H9 (cell line): ENCODE data around the gene LAMC2. TPM values are rescaled to one million over a fixed set of nuclear protein-coding genes. Genes with fewer than 3 reads are reported as not detected.

Experiments
- DNase-seq: peaks from one replicate; pipeline ENCODE4 v3.0.0-alpha.2; 2017
- H2AFZ ChIP-seq: one replicate; pipeline ENCODE4 v1.6.1; 2013; ENCODE audit warnings: mild to moderate bottlenecking, low read length, control low read depth, moderate library complexity
- H2AK5ac ChIP-seq: 2 replicates; pipeline ENCODE4 v1.6.1; 2013; ENCODE audit warnings: low read length, control low read depth, mixed read lengths; ENCODE audit not compliant: insufficient read length
- H2BK120ac ChIP-seq: one replicate; pipeline ENCODE4 v1.6.1; 2013; ENCODE audit warnings: low read depth, mild to moderate bottlenecking, low read length, control low read depth, inconsistent platforms; ENCODE audit not compliant: poor library complexity, severe bottlenecking
- H2BK12ac ChIP-seq: 2 replicates; pipeline ENCODE4 v1.6.1; 2013; ENCODE audit warnings: low read length, control low read depth, mixed read lengths, low read depth; ENCODE audit not compliant: insufficient read length
- H2BK15ac ChIP-seq: 2 replicates; pipeline ENCODE4 v1.6.1; 2013; ENCODE audit warnings: low read depth, low read length, control low read depth
- H2BK20ac ChIP-seq: one replicate; pipeline ENCODE4 v1.6.1; 2013; ENCODE audit warnings: low read depth, mild to moderate bottlenecking, low read length, control low read depth, inconsistent platforms; ENCODE audit not compliant: poor library complexity, severe bottlenecking
- H2BK5ac ChIP-seq: 2 replicates; pipeline ENCODE4 v1.6.1; 2013; ENCODE audit warnings: low read length, control low read depth, mixed read lengths; ENCODE audit not compliant: insufficient read length
- H3K14ac ChIP-seq: 2 replicates; pipeline ENCODE4 v1.6.1; 2013; ENCODE audit warnings: low read length, control low read depth; ENCODE audit not compliant: insufficient read depth
- H3K18ac ChIP-seq: 2 replicates; pipeline ENCODE4 v1.6.1; 2013; ENCODE audit warnings: low read depth, mild to moderate bottlenecking, mixed read lengths, low read length, control low read depth; ENCODE audit not compliant: insufficient read length
- H3K23ac ChIP-seq: 2 replicates; pipeline ENCODE4 v1.6.1; 2013; ENCODE audit warnings: low read length, control low read depth, mixed read lengths, low read depth; ENCODE audit not compliant: insufficient read length
- H3K23me2 ChIP-seq: 2 replicates; pipeline ENCODE4 v1.6.1; 2013; ENCODE audit warnings: low read depth, mild to moderate bottlenecking, mixed read lengths, low read length, control low read depth; ENCODE audit not compliant: insufficient read length, poor library complexity, severe bottlenecking
- H3K27ac ChIP-seq: 2 replicates; pipeline ENCODE4 v1.5.1; 2013; ENCODE audit warnings: low read length, control low read depth, mixed read lengths, low read depth; ENCODE audit not compliant: insufficient read length
- H3K27me3 ChIP-seq: 2 replicates; pipeline ENCODE4 v1.6.1; 2013; ENCODE audit warnings: low read length, control low read depth, inconsistent platforms; ENCODE audit not compliant: insufficient read depth
- H3K4ac ChIP-seq: 2 replicates; pipeline ENCODE4 v1.6.1; 2013; ENCODE audit warnings: low read depth, mild to moderate bottlenecking, control low read depth, inconsistent platforms, low read length, moderate library complexity
- H3K4me1 ChIP-seq: 2 replicates; pipeline ENCODE4 v1.6.1; 2013; ENCODE audit warnings: low read length, control low read depth, inconsistent platforms; ENCODE audit not compliant: insufficient read depth
- H3K4me2 ChIP-seq: 2 replicates; pipeline ENCODE4 v1.6.1; 2013; ENCODE audit warnings: low read length, control low read depth, mixed read lengths; ENCODE audit not compliant: insufficient read length, insufficient read depth
- H3K56ac ChIP-seq: 2 replicates; pipeline ENCODE4 v1.6.1; 2013; ENCODE audit warnings: low read depth, mild to moderate bottlenecking, mixed read lengths, low read length, control low read depth; ENCODE audit not compliant: insufficient read length
- H3K79me1 ChIP-seq: 2 replicates; pipeline ENCODE4 v1.6.1; 2013; ENCODE audit warnings: low read depth, mild to moderate bottlenecking, moderate library complexity, low read length, control low read depth, inconsistent platforms; ENCODE audit not compliant: insufficient read depth, poor library complexity, severe bottlenecking
- H3K79me2 ChIP-seq: 2 replicates; pipeline ENCODE4 v1.6.1; 2013; ENCODE audit warnings: low read length, control low read depth, inconsistent platforms; ENCODE audit not compliant: insufficient read depth
- H3K9ac ChIP-seq: 2 replicates; pipeline ENCODE4 v1.6.1; 2013; ENCODE audit warnings: low read length, control low read depth, mixed read lengths; ENCODE audit not compliant: insufficient read length; ENCODE audit errors: extremely low read depth
- H3K9me3 ChIP-seq: one replicate; pipeline ENCODE4 v1.6.1; 2013; ENCODE audit warnings: low read depth, low read length, inconsistent platforms; ENCODE audit not compliant: control insufficient read depth
- H3T11ph ChIP-seq: one replicate; pipeline ENCODE4 v1.6.1; 2013; ENCODE audit warnings: mild to moderate bottlenecking, low read length, control low read depth, inconsistent platforms
- H4K20me1 ChIP-seq: one replicate; pipeline ENCODE4 v1.6.1; 2013; ENCODE audit not compliant: control insufficient read depth, insufficient read length, insufficient read depth
- H4K5ac ChIP-seq: 2 replicates; pipeline ENCODE4 v1.6.1; 2013; ENCODE audit warnings: low read depth, mild to moderate bottlenecking, mixed read lengths, low read length, control low read depth; ENCODE audit not compliant: insufficient read length
- H4K8ac ChIP-seq: replicated peaks from 2 replicates; pipeline ENCODE4 v1.6.1; 2013; ENCODE audit warnings: low read length, control low read depth, mixed read lengths, low read depth; ENCODE audit not compliant: insufficient read length
- H4K91ac ChIP-seq: 2 replicates; pipeline ENCODE4 v1.6.1; 2013; ENCODE audit warnings: low read depth, mild to moderate bottlenecking, moderate library complexity, mixed read lengths, low read length, control low read depth; ENCODE audit not compliant: insufficient read length
- H3K27ac Mint-ChIP-seq, 3 experiments: 2 replicates in 2 of 3; 3 replicates in 1 of 3; pipeline ENCODE4 v1.8.0; 2020 to 2021; ENCODE audit warnings: mixed read lengths in 3 of 3, mild to moderate bottlenecking in 1 of 3, moderate library complexity in 1 of 3
- H3K27me3 Mint-ChIP-seq: 2 replicates; pipeline ENCODE4 v1.8.0; 2021; ENCODE audit warnings: low read depth, mild to moderate bottlenecking, moderate library complexity, mixed read lengths
- H3K36me3 Mint-ChIP-seq, 3 experiments: 2 replicates in 2 of 3; 3 replicates in 1 of 3; pipeline ENCODE4 v1.8.0; 2020 to 2021; ENCODE audit warnings: low read depth in 3 of 3, mixed read lengths in 3 of 3; ENCODE audit not compliant: insufficient read depth in 1 of 3
- H3K4me1 Mint-ChIP-seq, 2 experiments: 2 replicates each; pipeline ENCODE4 v1.8.0; 2020; ENCODE audit warnings: mixed read lengths in 2 of 2
- H3K4me3 Mint-ChIP-seq, 2 experiments: 2 replicates in 1 of 2; 3 replicates in 1 of 2; pipeline ENCODE4 v1.8.0; 2020 to 2021; ENCODE audit warnings: mild to moderate bottlenecking in 2 of 2, mixed read lengths in 2 of 2, moderate library complexity in 1 of 2
- H3K9me3 Mint-ChIP-seq, 2 experiments: 2 replicates in 1 of 2; 3 replicates in 1 of 2; pipeline ENCODE4 v1.8.0; 2020; ENCODE audit warnings: mild to moderate bottlenecking in 2 of 2, mixed read lengths in 2 of 2, moderate library complexity in 1 of 2
- CTCF ChIP-seq: fragments of 200-600 bp; sonication (generic); conservative IDR thresholded peaks from 3 replicates; pipeline ENCODE4 v1.8.0; 2021; ENCODE audit warnings: antibody characterized with exemption, mild to moderate bottlenecking
- WGBS: extraction: QIAGEN DNeasy Blood & Tissue Kit; methylation state at CpG from one replicate; pipeline ENCODE4 v1.1.7; 2013; ENCODE audit warnings: missing lambda C conversion rate, low lambda C conversion rate, mixed read lengths; ENCODE audit not compliant: insufficient read length; ENCODE audit errors: extremely low coverage; 5-methylcytosine and 5-hydroxymethylcytosine counted together
- total RNA-seq: library from RNA; stranded (reverse); gene quantifications from 2 replicates; pipeline ENCODE4 v1.2.1, GENCODE V29; 2021

The LAMC2 gene
- total RNA-seq, 1 experiment from 2014 or later = 7.4 TPM

GRCh38 chr1:183179033-183179432 lies 7.0 kb upstream of the LAMC2 start:
- no peak overlapping the region for H2AK5ac ChIP-seq
- Mint-ChIP-seq H3K27me3 (no peaks in the 10 kb centered on the region), H3K9me3 (no peaks in the 10 kb centered on the region; a peak in 1 of 5 replicates), H3K27ac (no peak overlapping the region; a peak in 1 of 7 replicates), H3K4me1 (peaks cover 16 to 20% of the 10 kb centered on the region in 2 experiments), H3K4me3 (no peak overlapping the region), H3K36me3 (no peaks in the 10 kb centered on the region)
- no peak overlapping the region for H3K9ac ChIP-seq
- no peak overlapping the region for H3K4me2 ChIP-seq
- H3K79me1 ChIP-seq = no peaks in the 10 kb centered on the region
- no peak overlapping the region for H3K56ac ChIP-seq
- H2AFZ ChIP-seq = no peak overlapping the region
- no peaks in the 10 kb centered on the region for H3K23me2 ChIP-seq
- WGBS = 100% methylated on average over 1 of the region's 2 CpGs
- H3K27me3 ChIP-seq = no peaks in the 10 kb centered on the region
- H4K20me1 ChIP-seq = no peaks in the 10 kb centered on the region
- H3K18ac ChIP-seq = no peak overlapping the region
- no peak overlapping the region for H4K5ac ChIP-seq
- no peak overlapping the region for H2BK120ac ChIP-seq
- H3K27ac ChIP-seq = no peak overlapping the region
- no peak overlapping the region for H2BK15ac ChIP-seq
- no peaks in the 10 kb centered on the region for H3K9me3 ChIP-seq
- no peak overlapping the region for H3K14ac ChIP-seq
- no peak overlapping the region for H2BK20ac ChIP-seq
- no peak overlapping the region for H3K23ac ChIP-seq
- DNase-seq = no peak
- H4K91ac ChIP-seq = no peak overlapping the region
- no peak overlapping the region for H4K8ac ChIP-seq
- H3T11ph ChIP-seq = no peak overlapping the region
- no peak overlapping the region for H2BK12ac ChIP-seq
- no peak for TF ChIP-seq CTCF
- no peak overlapping the region for H3K4ac ChIP-seq
- H2BK5ac ChIP-seq = no peak overlapping the region
- H3K4me1 ChIP-seq = peaks cover 2% of the 10 kb centered on the region; the same call in 1 of the 2 replicates
- H3K79me2 ChIP-seq = no peaks in the 10 kb centered on the region
